LNCaP clone FGC (cell line): ENCODE results near the gene PACS2.

Experiments
- DNase-seq: peaks from one replicate; pipeline ENCODE4 v3.0.0-alpha.2; 2011; ENCODE audit warnings: low read depth
- H3K4me3 ChIP-seq: 2 replicates; pipeline ENCODE4 v1.5.1; 2011; ENCODE audit warnings: mild to moderate bottlenecking, low read depth, low read length, control low read depth
- CTCF ChIP-seq: IDR thresholded peaks from 2 replicates; pipeline ENCODE4 v1.5.1; 2012; ENCODE audit warnings: mild to moderate bottlenecking; ENCODE audit not compliant: control insufficient read depth, insufficient read depth; ENCODE audit errors: extremely low read depth

Gene PACS2

DNA sequence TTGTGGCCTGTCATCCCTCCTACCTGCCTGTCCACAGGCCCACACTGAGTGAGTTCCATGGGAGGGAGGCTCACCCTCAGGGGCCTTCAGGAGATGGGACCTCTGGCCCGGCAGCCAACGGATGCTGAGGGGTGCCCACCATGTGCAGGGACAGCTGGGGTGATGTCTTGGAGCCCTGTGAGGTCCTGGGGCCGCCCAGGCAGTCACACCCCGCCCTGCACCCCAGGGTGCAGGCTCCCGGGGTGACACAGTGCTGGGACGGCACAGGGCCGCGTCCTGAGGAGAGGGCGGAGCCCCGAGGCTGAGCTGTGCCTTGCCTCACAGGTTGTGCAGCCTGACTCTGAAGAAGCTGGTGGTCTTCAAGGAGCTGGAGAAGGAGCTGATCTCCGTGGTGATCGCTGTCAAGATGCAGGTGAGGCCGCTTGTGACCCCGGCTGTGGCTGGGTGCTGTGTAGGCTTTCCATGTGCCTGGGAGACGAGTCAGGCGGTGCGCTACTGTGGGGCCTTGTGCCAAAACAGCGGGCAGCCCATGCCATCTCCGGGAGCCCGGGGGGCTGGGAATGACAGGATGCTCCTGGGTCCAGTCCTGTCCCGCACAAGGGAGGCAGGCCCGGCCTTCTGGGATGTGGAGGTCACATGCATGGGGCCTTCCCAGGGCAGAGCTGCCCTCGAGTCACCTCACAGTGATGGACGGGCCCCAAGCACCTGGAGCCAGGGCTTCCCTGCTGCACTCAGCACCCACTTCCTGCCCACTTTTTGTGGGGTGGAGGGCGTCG is 33.8 kb downstream of the PACS2 start:
- no peak for DNase-seq
- H3K4me3 ChIP-seq = no peak overlapping the region
- no peak for TF ChIP-seq CTCF

GRCh38 chr14:105348945-105349699 is 34.6 kb downstream of the PACS2 start:
- TF ChIP-seq CTCF = no peak
- no peak overlapping the region for H3K4me3 ChIP-seq
- no peak for DNase-seq

DNA sequence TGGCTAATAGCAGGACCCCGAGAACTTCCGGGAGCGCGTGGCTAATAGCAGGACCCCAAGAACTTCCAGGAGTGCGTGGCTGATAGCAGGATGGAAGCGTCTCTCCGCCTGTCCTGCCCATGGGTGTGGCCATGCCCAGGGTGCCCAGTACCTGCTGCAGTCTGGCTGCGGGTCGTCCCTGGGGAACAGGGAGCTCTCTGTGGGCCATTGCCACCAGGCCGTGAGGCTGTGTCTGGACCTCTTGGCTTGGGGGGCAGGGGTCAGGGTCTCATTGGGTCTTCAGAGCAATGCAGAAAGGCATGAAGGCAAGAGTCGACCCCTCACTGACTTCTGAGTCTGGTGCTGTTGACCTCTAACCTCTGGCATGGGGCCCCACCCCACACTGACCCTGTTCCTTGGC is 35.4 kb downstream of the PACS2 start:
- no peak overlapping the region for H3K4me3 ChIP-seq
- DNase-seq = no peak
- TF ChIP-seq CTCF = no peak

GRCh38 chr14:105350450-105351244 is 36.1 kb downstream of the PACS2 start:
- H3K4me3 ChIP-seq = no peak overlapping the region
- no peak for TF ChIP-seq CTCF
- DNase-seq = no peak

DNA sequence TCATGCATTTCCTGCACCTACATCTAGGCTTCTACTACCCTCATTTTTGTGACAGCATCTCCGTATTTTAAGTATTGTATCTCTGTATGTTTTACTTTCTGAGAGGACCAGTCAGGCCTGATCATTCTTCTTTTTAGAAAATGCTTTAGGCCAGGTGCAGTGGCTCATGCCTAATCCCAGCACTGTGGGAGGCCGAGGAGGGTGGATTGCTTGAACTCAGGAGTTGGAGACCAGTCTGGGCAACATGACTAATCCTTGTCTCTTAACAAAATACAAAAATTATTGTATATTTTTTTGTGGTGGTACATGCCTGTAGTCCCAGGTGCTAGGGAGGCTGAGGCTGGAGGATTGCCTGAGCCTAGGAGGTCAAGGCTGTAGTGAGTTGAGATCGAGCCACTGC is 36.9 kb downstream of the PACS2 start:
- no peak overlapping the region for H3K4me3 ChIP-seq
- TF ChIP-seq CTCF = no peak
- DNase-seq = no peak

GRCh38 chr14:105351920-105352851 is 37.6 kb downstream of the PACS2 start:
- H3K4me3 ChIP-seq = no peak overlapping the region
- DNase-seq = peak; percentile 66
- peak; percentile 97 for TF ChIP-seq CTCF
